ENCODE measurements around the gene PTTG1.

Gene PTTG1

GRCh38 chr5:160439205-160439600 is 17.5 kb downstream of the PTTG1 start:
- Histone ChIP-seq H3K27me3 (ENCODE audit: control insufficient read depth, insufficient read depth, low read length, poor library complexity, severe bottlenecking) (no peaks in the 10 kb centered on the region), H3K4me3 (ENCODE audit: insufficient read depth, low read depth, low read length) (no peak overlapping the region), H3K9me3 (ENCODE audit: control insufficient read depth, low read length) (no peaks in the 10 kb centered on the region), H3K4me1 (ENCODE audit: control insufficient read depth, insufficient read depth, low read length) (no peaks in the 10 kb centered on the region), H3K36me3 (ENCODE audit: control insufficient read depth, insufficient read depth, low read length) (no peaks in the 10 kb centered on the region), H3K27ac (ENCODE audit: insufficient read depth, low read depth, low read length, poor library complexity, severe bottlenecking) (no peak overlapping the region)
- WGBS, 2 experiments: 12 to 15% methylated on average over 11 of the region's 11 CpGs

DNA sequence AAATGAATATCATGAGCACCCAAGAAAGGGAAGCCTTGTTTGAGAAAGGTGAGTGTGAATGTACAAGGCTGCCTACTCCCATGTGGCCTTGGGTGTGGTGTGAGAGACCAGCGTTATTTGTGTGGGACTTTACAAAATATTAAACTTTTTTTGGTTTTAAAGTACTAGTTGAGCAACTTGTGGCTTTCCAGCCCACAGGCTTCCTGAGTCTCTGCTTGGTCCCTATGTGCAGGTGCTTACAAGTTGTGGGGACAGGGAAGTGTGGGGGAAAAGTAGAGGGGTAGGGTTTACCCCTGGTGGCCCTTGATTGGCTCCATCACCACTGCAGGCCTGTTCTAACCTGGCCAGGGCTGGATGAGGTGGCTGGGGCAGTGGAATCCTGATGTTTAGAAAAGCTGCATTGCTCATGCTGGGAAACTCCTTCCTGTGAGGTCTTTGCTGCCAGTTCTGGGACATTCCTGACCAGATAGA is 19.7 kb downstream of the PTTG1 start:
- Histone ChIP-seq H3K27ac (ENCODE audit: insufficient read depth, low read depth, low read length, poor library complexity, severe bottlenecking) (no peak overlapping the region), H3K4me1 (ENCODE audit: control insufficient read depth, insufficient read depth, low read length) (no peaks in the 10 kb centered on the region), H3K4me3 (ENCODE audit: insufficient read depth, low read depth, low read length) (no peak overlapping the region), H3K9me3 (ENCODE audit: control insufficient read depth, low read length) (no peaks in the 10 kb centered on the region), H3K36me3 (ENCODE audit: control insufficient read depth, insufficient read depth, low read length) (no peaks in the 10 kb centered on the region), H3K27me3 (ENCODE audit: control insufficient read depth, insufficient read depth, low read length, poor library complexity, severe bottlenecking) (no peaks in the 10 kb centered on the region)
- WGBS, 2 experiments: 83 to 90% methylated on average over 1 of the region's 1 CpG

DNA sequence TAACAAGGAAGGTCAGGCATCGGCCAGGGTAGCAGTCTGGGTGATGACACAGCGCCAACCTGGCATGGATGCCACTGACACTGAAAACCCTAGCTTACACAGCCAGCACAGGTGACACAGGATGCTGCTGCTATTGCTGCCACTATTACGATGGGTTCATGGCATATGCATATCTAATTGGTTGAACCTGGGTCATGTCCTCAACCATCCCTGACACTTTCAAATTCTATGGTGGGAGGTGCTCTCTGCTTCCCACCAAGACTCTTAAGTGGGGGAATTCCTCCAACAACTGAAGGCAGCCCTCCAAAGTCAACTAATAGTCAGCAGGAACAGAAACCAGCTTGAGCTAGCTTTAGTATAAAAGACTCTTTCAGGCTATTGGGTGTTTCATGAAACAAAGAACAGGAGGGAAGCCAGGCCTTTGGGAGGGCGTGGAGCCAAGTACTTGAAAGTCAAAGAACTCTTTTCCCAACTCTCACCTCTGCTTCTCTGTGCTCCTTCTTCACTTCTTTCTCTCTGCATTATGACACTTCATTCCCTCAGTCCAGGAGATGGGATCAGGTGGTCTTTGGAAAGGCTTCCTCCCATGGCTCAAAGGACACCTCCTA is 21.3 kb downstream of the PTTG1 start:
- Histone ChIP-seq H3K27me3 (ENCODE audit: control insufficient read depth, insufficient read depth, low read length, poor library complexity, severe bottlenecking) (no peaks in the 10 kb centered on the region), H3K4me3 (ENCODE audit: insufficient read depth, low read depth, low read length) (no peak overlapping the region), H3K4me1 (ENCODE audit: control insufficient read depth, insufficient read depth, low read length) (no peaks in the 10 kb centered on the region), H3K36me3 (ENCODE audit: control insufficient read depth, insufficient read depth, low read length) (no peaks in the 10 kb centered on the region), H3K9me3 (ENCODE audit: control insufficient read depth, low read length) (no peaks in the 10 kb centered on the region), H3K27ac (ENCODE audit: insufficient read depth, low read depth, low read length, poor library complexity, severe bottlenecking) (no peak overlapping the region)
- WGBS, 2 experiments: 81 to 84% methylated on average over 4 of the region's 4 CpGs

DNA sequence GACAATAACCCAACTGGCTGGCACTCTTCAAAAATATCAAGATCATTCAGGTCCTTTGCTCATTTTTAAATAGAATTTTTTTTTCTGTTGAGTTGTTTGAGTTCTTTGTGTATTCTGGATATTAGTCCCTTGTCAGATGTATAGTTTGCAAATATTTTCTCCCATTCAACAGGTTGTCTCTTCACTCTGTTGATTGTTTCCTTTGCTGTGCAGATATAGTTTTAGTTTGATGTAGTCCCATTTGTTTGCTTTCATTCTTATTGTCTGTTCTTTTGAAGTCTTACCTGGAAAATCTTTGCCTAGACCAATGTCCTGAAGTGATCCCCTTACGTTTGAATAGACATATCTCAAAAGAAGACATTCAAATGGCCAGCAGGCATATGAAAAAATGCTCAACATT is 22.8 kb downstream of the PTTG1 start:
- Histone ChIP-seq H3K36me3 (ENCODE audit: control insufficient read depth, insufficient read depth, low read length) (no peaks in the 10 kb centered on the region), H3K9me3 (ENCODE audit: control insufficient read depth, low read length) (no peaks in the 10 kb centered on the region), H3K4me3 (ENCODE audit: insufficient read depth, low read depth, low read length) (no peak overlapping the region), H3K4me1 (ENCODE audit: control insufficient read depth, insufficient read depth, low read length) (no peaks in the 10 kb centered on the region), H3K27ac (ENCODE audit: insufficient read depth, low read depth, low read length, poor library complexity, severe bottlenecking) (no peak overlapping the region), H3K27me3 (ENCODE audit: control insufficient read depth, insufficient read depth, low read length, poor library complexity, severe bottlenecking) (no peaks in the 10 kb centered on the region)
- WGBS, 2 experiments: 84 to 94% methylated on average over 1 of the region's 1 CpG

DNA sequence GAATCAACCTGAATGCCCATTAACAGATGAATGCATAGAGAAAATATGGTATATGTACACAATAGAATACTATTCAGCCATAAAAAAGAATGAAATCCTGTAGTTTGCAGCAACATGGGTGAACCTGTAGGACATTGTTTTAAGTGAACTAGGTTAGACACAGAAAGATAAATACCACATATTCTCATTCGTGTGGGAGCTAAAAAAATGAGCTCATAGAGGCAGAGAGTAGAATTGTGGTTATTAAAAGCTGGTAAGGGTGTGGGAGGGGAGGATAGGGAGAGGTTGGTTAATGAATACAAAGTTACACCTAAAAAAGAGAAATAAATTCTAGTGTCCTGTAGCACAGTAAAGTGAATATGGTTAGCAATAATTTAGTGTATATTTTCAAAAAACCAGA is 23.5 kb downstream of the PTTG1 start:
- Histone ChIP-seq H3K4me3 (ENCODE audit: insufficient read depth, low read depth, low read length) (no peak overlapping the region), H3K9me3 (ENCODE audit: control insufficient read depth, low read length) (no peaks in the 10 kb centered on the region), H3K27me3 (ENCODE audit: control insufficient read depth, insufficient read depth, low read length, poor library complexity, severe bottlenecking) (no peaks in the 10 kb centered on the region), H3K4me1 (ENCODE audit: control insufficient read depth, insufficient read depth, low read length) (no peaks in the 10 kb centered on the region), H3K36me3 (ENCODE audit: control insufficient read depth, insufficient read depth, low read length) (no peaks in the 10 kb centered on the region), H3K27ac (ENCODE audit: insufficient read depth, low read depth, low read length, poor library complexity, severe bottlenecking) (no peak overlapping the region)
- WGBS, 2 experiments: 60 to 85% methylated on average over 1 of the region's 1 CpG

DNA sequence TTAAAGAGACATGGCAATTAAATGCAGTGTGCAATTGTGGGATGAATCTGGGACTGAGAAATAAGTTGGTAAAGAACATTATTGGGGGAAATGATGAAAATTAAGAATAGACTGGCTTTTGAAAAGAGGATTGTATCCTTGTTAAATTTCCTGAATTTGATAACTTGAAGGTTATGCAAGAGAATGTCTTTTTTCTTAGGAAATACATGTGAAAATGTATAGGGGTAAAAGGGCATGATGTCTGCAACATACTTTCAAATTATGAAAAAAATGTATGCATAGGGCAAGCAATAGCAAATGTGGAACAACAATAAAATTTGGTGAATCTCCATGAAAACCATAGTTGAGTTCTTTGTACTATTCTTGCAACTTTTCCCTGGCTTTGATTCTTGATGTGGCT is 24.1 kb downstream of the PTTG1 start:
- Histone ChIP-seq H3K27ac (ENCODE audit: insufficient read depth, low read depth, low read length, poor library complexity, severe bottlenecking) (no peak overlapping the region), H3K36me3 (ENCODE audit: control insufficient read depth, insufficient read depth, low read length) (no peaks in the 10 kb centered on the region), H3K4me3 (ENCODE audit: insufficient read depth, low read depth, low read length) (no peak overlapping the region), H3K4me1 (ENCODE audit: control insufficient read depth, insufficient read depth, low read length) (no peaks in the 10 kb centered on the region), H3K27me3 (ENCODE audit: control insufficient read depth, insufficient read depth, low read length, poor library complexity, severe bottlenecking) (no peaks in the 10 kb centered on the region), H3K9me3 (ENCODE audit: control insufficient read depth, low read length) (no peaks in the 10 kb centered on the region)

GRCh38 chr5:160448886-160449285 is 27.2 kb downstream of the PTTG1 start:
- no peaks in the 10 kb centered on the region for H3K9me3 ChIP-seq (ENCODE audit: control insufficient read depth, low read length)
- 94 to 97% methylated on average over 1 of the region's 1 CpG for WGBS, 2 experiments
- no peaks in the 10 kb centered on the region for H3K27me3 ChIP-seq (ENCODE audit: control insufficient read depth, insufficient read depth, low read length, poor library complexity, severe bottlenecking)
- H3K27ac ChIP-seq (ENCODE audit: insufficient read depth, low read depth, low read length, poor library complexity, severe bottlenecking): no peak overlapping the region
- no peaks in the 10 kb centered on the region for H3K36me3 ChIP-seq (ENCODE audit: control insufficient read depth, insufficient read depth, low read length)
- no peak overlapping the region for H3K4me3 ChIP-seq (ENCODE audit: insufficient read depth, low read depth, low read length)
- H3K4me1 ChIP-seq (ENCODE audit: control insufficient read depth, insufficient read depth, low read length): no peaks in the 10 kb centered on the region

- H3K27me3 ChIP-seq (ENCODE audit: control insufficient read depth, insufficient read depth, low read length, poor library complexity, severe bottlenecking): no peaks in the 10 kb centered on the region
- H3K36me3 ChIP-seq (ENCODE audit: control insufficient read depth, insufficient read depth, low read length): no peaks in the 10 kb centered on the region
- no peaks in the 10 kb centered on the region for H3K9me3 ChIP-seq (ENCODE audit: control insufficient read depth, low read length)
- no peak overlapping the region for H3K4me3 ChIP-seq (ENCODE audit: insufficient read depth, low read depth, low read length)
- no peak overlapping the region for H3K27ac ChIP-seq (ENCODE audit: insufficient read depth, low read depth, low read length, poor library complexity, severe bottlenecking)
- no peaks in the 10 kb centered on the region for H3K4me1 ChIP-seq (ENCODE audit: control insufficient read depth, insufficient read depth, low read length)
- WGBS, 2 experiments: 95 to 96% methylated on average over 3 of the region's 3 CpGs
Measured at GRCh38 chr5:160449458-160449857, 27.8 kb downstream of the PTTG1 start.

GRCh38 chr5:160450164-160450932 is 28.7 kb downstream of the PTTG1 start:
- H3K4me3 ChIP-seq (ENCODE audit: insufficient read depth, low read depth, low read length): no peak overlapping the region
- no peaks in the 10 kb centered on the region for H3K36me3 ChIP-seq (ENCODE audit: control insufficient read depth, insufficient read depth, low read length)
- H3K9me3 ChIP-seq (ENCODE audit: control insufficient read depth, low read length): no peaks in the 10 kb centered on the region
- no peaks in the 10 kb centered on the region for H3K27me3 ChIP-seq (ENCODE audit: control insufficient read depth, insufficient read depth, low read length, poor library complexity, severe bottlenecking)
- 89% methylated on average over 8 to 9 of the region's 9 CpGs for WGBS, 2 experiments
- H3K27ac ChIP-seq (ENCODE audit: insufficient read depth, low read depth, low read length, poor library complexity, severe bottlenecking): no peak overlapping the region
- no peaks in the 10 kb centered on the region for H3K4me1 ChIP-seq (ENCODE audit: control insufficient read depth, insufficient read depth, low read length)

DNA sequence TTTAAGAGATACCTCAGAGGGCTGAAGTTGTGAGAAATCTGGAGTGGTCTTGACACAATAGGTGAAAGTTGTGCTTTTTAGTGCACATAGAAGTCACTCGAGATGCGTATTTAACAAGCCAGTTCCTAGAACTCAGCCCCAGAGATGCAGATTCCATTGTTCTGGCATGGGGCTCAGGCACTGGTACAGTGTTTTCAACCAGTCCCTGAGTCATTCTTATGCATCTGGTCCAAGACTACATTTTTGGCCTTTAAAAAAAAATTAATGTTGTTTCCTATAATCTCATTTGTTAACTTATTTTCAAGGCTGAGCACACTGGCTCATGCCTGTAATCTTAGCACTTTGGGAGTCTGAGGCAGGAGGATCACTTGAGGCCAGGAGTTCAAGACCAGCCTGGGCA is 29.6 kb downstream of the PTTG1 start:
- Histone ChIP-seq H3K36me3 (ENCODE audit: control insufficient read depth, insufficient read depth, low read length) (no peaks in the 10 kb centered on the region), H3K4me1 (ENCODE audit: control insufficient read depth, insufficient read depth, low read length) (no peaks in the 10 kb centered on the region), H3K4me3 (ENCODE audit: insufficient read depth, low read depth, low read length) (no peak overlapping the region), H3K27ac (ENCODE audit: insufficient read depth, low read depth, low read length, poor library complexity, severe bottlenecking) (no peak overlapping the region), H3K9me3 (ENCODE audit: control insufficient read depth, low read length) (no peaks in the 10 kb centered on the region), H3K27me3 (ENCODE audit: control insufficient read depth, insufficient read depth, low read length, poor library complexity, severe bottlenecking) (no peaks in the 10 kb centered on the region)
- WGBS, 2 experiments: 93 to 97% methylated on average over 2 of the region's 2 CpGs
